Panc1 (cell line): ENCODE results near the gene ARMC10. TPM values are rescaled to one million over a fixed set of nuclear protein-coding genes. Genes with fewer than 3 reads are reported as not detected.

Experiments used
- ATAC-seq: fragments of 200-7000 bp; cut with Tn5 transposase; 2 replicates; pipeline ENCODE4 v1.9.1; 2020; ENCODE audit warnings: mild to moderate bottlenecking, moderate library complexity
- BruUV-seq: library from RNA; stranded (reverse); fragments of 400-500 nt; replicated peaks from 2 replicates; lab custom pipeline; 2021; lab: Mats Ljungman, UMichigan
- CTCF ChIA-PET: fragments of 300-600 bp; sonication (Branson Sonifier 250); formaldehyde crosslinking; loops from one replicate; lab custom pipeline; 2022; ENCODE audit warnings: antibody characterized with exemption; lab: Charles Lee
- POLR2A ChIA-PET: fragments of 300-600 bp; sonication (Branson Sonifier 250); formaldehyde crosslinking; loops from one replicate; lab custom pipeline; 2022; ENCODE audit warnings: antibody characterized with exemption; lab: Charles Lee
- DNase-seq: peaks from one replicate; pipeline ENCODE4 v3.0.0-alpha.2; 2010; ENCODE audit warnings: low read depth, low spot score
- H3K27ac ChIP-seq: 2 replicates; pipeline ENCODE4 v1.5.1; 2011; ENCODE audit warnings: mild to moderate bottlenecking, low read length, inconsistent platforms
- H3K27me3 ChIP-seq: fragments of 200-500 bp; sonication (Bioruptor generic); 2 replicates; pipeline ENCODE4 v1.6.0; 2014; ENCODE audit warnings: low read length, inconsistent platforms; ENCODE audit not compliant: control insufficient read depth, insufficient read depth
- H3K36me3 ChIP-seq: fragments of 200-500 bp; sonication (Bioruptor generic); 2 replicates; pipeline ENCODE4 v1.5.1; 2014; ENCODE audit warnings: inconsistent platforms, mild to moderate bottlenecking, low read length, moderate library complexity; ENCODE audit not compliant: control insufficient read depth, insufficient read depth
- H3K4me1 ChIP-seq: 2 replicates; pipeline ENCODE4 v1.5.1; 2011; ENCODE audit warnings: inconsistent platforms, mild to moderate bottlenecking, low read length, moderate library complexity; ENCODE audit not compliant: control insufficient read depth, insufficient read depth
- H3K4me3 ChIP-seq, 2 experiments: 2 replicates each; pipeline ENCODE4 v1.5.1; 2011 to 2012; ENCODE audit warnings: low read depth in 2 of 2, low read length in 2 of 2, mild to moderate bottlenecking in 2 of 2, inconsistent platforms in 1 of 2, moderate library complexity in 1 of 2
- H3K9me3 ChIP-seq: fragments of 200-500 bp; sonication (Bioruptor generic); 2 replicates; pipeline ENCODE4 v1.5.1; 2014; ENCODE audit warnings: low read depth, mild to moderate bottlenecking, inconsistent platforms, low read length, moderate library complexity; ENCODE audit not compliant: control insufficient read depth, insufficient read depth
- CTCF ChIP-seq: fragments of 450-650 bp; IDR thresholded peaks from 2 replicates; pipeline ENCODE4 v1.5.1; 2017; ENCODE audit warnings: mild to moderate bottlenecking
- POLR2AphosphoS5 ChIP-seq: IDR thresholded peaks from 2 replicates; pipeline ENCODE4 v1.6.1; 2012; ENCODE audit warnings: mild to moderate bottlenecking, low read depth, low read length, moderate library complexity
- REST ChIP-seq, 2 experiments: IDR thresholded peaks; 2 replicates each; pipeline ENCODE4 v1.6.1; 2011 to 2012; ENCODE audit warnings: low read depth in 2 of 2, control low read depth in 1 of 2, low read length in 1 of 2, mild to moderate bottlenecking in 1 of 2, moderate library complexity in 1 of 2; ENCODE audit not compliant: insufficient read depth in 1 of 2
- SIN3A ChIP-seq: IDR thresholded peaks from 2 replicates; pipeline ENCODE4 v1.6.1; 2012; ENCODE audit warnings: low read depth, mild to moderate bottlenecking, low read length, moderate library complexity, borderline replicate concordance; ENCODE audit not compliant: insufficient read depth
- TCF7L2 ChIP-seq: IDR thresholded peaks from 2 replicates; pipeline ENCODE4 v1.6.1; 2011; ENCODE audit warnings: mild to moderate bottlenecking, low read depth, low read length, inconsistent platforms
- in situ Hi-C: cut with HindIII; loops from 2 replicates; pipeline ENCODE4 v1.10.0; 2016; ENCODE audit warnings: low sequenced_read_pairs, low pct_unique_long_range_greater_than_20kb
- intact Hi-C: fragments of 100-400 bp; cut with micrococcal nuclease; formaldehyde crosslinking; loops from one replicate; pipeline ENCODE4 v1.10.0; 2022; ENCODE audit not compliant: unreplicated experiment
- total RNA-seq: library from RNA; stranded (reverse); gene quantifications from one replicate; pipeline ENCODE4 v1.2.1, GENCODE V29; 2021; ENCODE audit not compliant: unreplicated experiment

ARMC10 gene
- total RNA-seq, 1 experiment from 2014 or later = 73.2 TPM

DNA sequence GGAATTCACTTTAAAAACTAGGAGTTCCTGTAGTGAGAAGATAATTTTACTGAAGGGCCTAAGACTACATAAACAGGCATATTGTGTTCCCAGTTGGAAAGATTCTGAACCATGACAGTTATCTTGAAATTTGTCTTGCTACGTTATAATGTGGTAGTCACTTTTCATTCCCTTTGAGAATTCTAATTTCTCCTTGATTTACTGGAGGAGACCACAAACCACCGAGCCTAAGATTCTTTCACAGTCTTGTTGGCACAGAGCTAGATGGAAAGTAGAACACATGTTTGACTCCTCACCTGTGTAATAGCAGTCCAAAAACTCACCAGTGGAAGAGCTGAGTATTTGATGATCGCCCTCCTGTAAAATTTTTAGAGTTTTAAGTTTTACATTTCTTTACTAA is 4.9 kb downstream of the ARMC10 start:
- CTCF ChIA-PET = no interaction called here
- H3K4me1 ChIP-seq = peaks cover 3% of the 10 kb centered on the region; the same call in 1 of the 2 replicates
- no peak overlapping the region for H3K4me3 ChIP-seq
- peaks cover 14% of the 10 kb centered on the region for H3K36me3 ChIP-seq
- no peak for ATAC-seq
- TF ChIP-seq TCF7L2 (no peak), CTCF (no peak), SIN3A (no peak), REST (IDR thresholded peaks at IDR 0.05; ENCODE audit: insufficient read depth in 1 of 2, low read depth in 2 of 2, low read length in 1 of 2) (no peak), POLR2AphosphoS5 (no peak)
- POLR2A ChIA-PET = interaction anchor here (0.5 kb wide), 1 partner anchor 185 kb away, joined by 3 read pairs; no protein-coding TSS in a partner anchor
- H3K27me3 ChIP-seq = no peaks in the 10 kb centered on the region
- intact Hi-C loops = no loop called here
- DNase-seq = no peak
- no peaks in the 10 kb centered on the region for H3K9me3 ChIP-seq
- in situ Hi-C loops = no loop called here
- no TSS peak for BruUV-seq
- H3K27ac ChIP-seq = no peak overlapping the region

- peaks cover 3% of the 10 kb centered on the region; the same call in 1 of the 2 replicates for H3K4me1 ChIP-seq
- no TSS peak for BruUV-seq
- no peak overlapping the region for H3K4me3 ChIP-seq
- in situ Hi-C loops = no loop called here
- ATAC-seq (no peak), DNase-seq (no peak)
- no peaks in the 10 kb centered on the region for H3K9me3 ChIP-seq
- no peaks in the 10 kb centered on the region for H3K27me3 ChIP-seq
- CTCF ChIA-PET = no interaction called here
- intact Hi-C loops = no loop called here
- H3K36me3 ChIP-seq = peaks cover 19% of the 10 kb centered on the region
- POLR2A ChIA-PET = no interaction called here
- TF ChIP-seq REST (IDR thresholded peaks at IDR 0.05; ENCODE audit: insufficient read depth in 1 of 2, low read depth in 2 of 2, low read length in 1 of 2) (no peak), CTCF (no peak), POLR2AphosphoS5 (no peak), SIN3A (no peak), TCF7L2 (no peak)
- H3K27ac ChIP-seq = no peak overlapping the region
Measured at GRCh38 chr7:103080923-103081322, 6.0 kb downstream of the ARMC10 start.
